Measurements from ENCODE around the gene RAF1. TPM values are rescaled to one million over a fixed set of nuclear protein-coding genes. Genes with fewer than 3 reads are reported as not detected.

RAF1 gene
- total RNA-seq, 4 donors from 2014 or later = 106 to 136 (median 121) TPM

DNA sequence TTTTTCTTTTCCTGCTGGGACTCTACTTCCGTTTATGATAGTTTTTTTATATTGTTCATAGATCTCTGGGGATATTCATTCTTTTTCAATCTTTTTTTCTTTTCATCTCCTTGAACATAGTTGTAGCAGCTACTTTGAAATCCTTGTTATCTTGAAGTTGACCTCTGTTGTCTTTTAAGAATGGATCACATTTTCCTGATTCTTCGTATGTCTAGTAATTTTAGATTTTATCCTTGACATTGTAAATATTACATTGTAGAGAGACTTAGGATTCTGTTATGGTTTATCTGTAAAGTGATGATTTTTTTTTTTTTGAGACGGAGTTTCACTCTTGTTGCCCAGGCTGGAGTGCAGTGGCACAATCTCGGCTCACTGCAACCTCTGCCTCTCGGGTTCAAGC, 86.5 kb downstream of the RAF1 start:
- Histone ChIP-seq H3K4me3 (no peak overlapping the region), H3K4me1 (peaks cover 0 to 12% (median 0%) of the 10 kb centered on the region in 4 donors), H3K36me3 (peaks cover 9 to 100% (median 41%) of the 10 kb centered on the region in 3 donors), H3K27me3 (no peaks in the 10 kb centered on the region), H3K9me3 (no peaks in the 10 kb centered on the region), H3K27ac (no peak overlapping the region)
- 84 to 89% methylated on average over 5 of the region's 5 CpGs for WGBS, 2 donors
- DNase-seq (ENCODE audit: low spot score in 2 of 2) = no peak
- no peak for TF ChIP-seq EP300 (IDR thresholded peaks at IDR 0.05)
- TF ChIP-seq, protein P1, sequence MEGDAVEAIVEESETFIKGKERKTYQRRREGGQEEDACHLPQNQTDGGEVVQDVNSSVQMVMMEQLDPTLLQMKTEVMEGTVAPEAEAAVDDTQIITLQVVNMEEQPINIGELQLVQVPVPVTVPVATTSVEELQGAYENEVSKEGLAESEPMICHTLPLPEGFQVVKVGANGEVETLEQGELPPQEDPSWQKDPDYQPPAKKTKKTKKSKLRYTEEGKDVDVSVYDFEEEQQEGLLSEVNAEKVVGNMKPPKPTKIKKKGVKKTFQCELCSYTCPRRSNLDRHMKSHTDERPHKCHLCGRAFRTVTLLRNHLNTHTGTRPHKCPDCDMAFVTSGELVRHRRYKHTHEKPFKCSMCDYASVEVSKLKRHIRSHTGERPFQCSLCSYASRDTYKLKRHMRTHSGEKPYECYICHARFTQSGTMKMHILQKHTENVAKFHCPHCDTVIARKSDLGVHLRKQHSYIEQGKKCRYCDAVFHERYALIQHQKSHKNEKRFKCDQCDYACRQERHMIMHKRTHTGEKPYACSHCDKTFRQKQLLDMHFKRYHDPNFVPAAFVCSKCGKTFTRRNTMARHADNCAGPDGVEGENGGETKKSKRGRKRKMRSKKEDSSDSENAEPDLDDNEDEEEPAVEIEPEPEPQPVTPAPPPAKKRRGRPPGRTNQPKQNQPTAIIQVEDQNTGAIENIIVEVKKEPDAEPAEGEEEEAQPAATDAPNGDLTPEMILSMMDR (IDR thresholded peaks at IDR 0.05) = no peak
- no peak for TF ChIP-seq POLR2A (IDR thresholded peaks at IDR 0.05)

DNA sequence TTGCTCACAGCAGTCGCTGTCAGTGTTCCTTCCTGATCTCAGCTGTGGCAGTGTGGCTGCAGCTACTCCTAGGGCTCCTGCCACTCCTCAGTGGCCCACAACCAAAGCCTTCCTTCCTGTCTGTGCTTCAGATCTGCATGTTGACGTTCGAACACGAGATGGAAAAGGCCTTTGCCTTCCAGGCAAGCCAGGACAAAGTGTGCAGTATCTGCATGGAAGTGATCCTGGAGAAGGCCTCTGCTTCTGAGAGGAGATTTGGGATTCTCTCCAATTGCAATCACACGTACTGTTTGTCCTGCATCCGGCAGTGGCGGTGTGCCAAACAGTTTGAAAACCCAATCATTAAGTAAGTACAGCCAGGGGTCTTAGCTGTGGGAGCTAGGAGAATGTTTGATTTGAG, 89.3 kb downstream of the RAF1 start:
- no peak for DNase-seq (ENCODE audit: low spot score in 2 of 2)
- no peaks in the 10 kb centered on the region for H3K9me3 ChIP-seq
- no peak overlapping the region for H3K4me3 ChIP-seq
- WGBS, 2 donors = 58 to 61% methylated on average over 7 of the region's 7 CpGs
- no peaks in the 10 kb centered on the region for H3K27me3 ChIP-seq
- H3K4me1 ChIP-seq = peaks cover 0 to 12% (median 0%) of the 10 kb centered on the region in 4 donors
- peak overlapping the region in 1 of 4 donors; percentile 13 for H3K27ac ChIP-seq
- no peak for TF ChIP-seq POLR2A (IDR thresholded peaks at IDR 0.05)
- TF ChIP-seq, protein P1 (IDR thresholded peaks at IDR 0.05) = no peak
- TF ChIP-seq EP300 (IDR thresholded peaks at IDR 0.05) = no peak
- H3K36me3 ChIP-seq = peaks cover 7 to 100% (median 44%) of the 10 kb centered on the region in 3 donors

DNA sequence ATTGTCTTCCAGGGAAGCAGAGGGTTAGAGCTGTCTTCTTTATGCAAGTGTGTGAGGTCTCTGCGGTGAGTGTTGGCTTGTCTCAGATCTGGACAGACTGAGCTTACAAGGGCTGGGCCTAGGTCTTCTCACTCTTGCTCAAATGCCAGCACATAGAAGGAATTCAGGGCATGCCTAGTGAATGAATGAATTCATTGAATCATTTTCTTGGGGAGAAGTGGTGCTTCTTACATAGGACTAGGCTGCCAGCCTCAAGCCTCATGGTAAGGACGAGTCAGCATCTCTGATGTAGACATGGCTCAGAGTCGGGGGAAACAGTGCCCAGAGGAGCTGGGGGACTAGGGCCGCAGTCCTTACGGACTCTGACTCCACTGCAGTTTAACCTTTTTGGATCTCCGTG, 89.8 kb downstream of the RAF1 start:
- DNase-seq (ENCODE audit: low spot score in 2 of 2) = no peak
- H3K36me3 ChIP-seq = peaks cover 7 to 100% (median 44%) of the 10 kb centered on the region in 3 donors
- WGBS, 2 donors = 77 to 84% methylated on average over 6 of the region's 6 CpGs
- peaks cover 0 to 12% (median 0%) of the 10 kb centered on the region in 4 donors for H3K4me1 ChIP-seq
- no peaks in the 10 kb centered on the region for H3K9me3 ChIP-seq
- no peak overlapping the region for H3K4me3 ChIP-seq
- H3K27me3 ChIP-seq = no peaks in the 10 kb centered on the region
- TF ChIP-seq, protein P1 (IDR thresholded peaks at IDR 0.05) = no peak
- TF ChIP-seq POLR2A (IDR thresholded peaks at IDR 0.05) (no peak), EP300 (IDR thresholded peaks at IDR 0.05) (no peak)
- peak overlapping the region in 1 of 4 donors; percentile 13 for H3K27ac ChIP-seq

DNA sequence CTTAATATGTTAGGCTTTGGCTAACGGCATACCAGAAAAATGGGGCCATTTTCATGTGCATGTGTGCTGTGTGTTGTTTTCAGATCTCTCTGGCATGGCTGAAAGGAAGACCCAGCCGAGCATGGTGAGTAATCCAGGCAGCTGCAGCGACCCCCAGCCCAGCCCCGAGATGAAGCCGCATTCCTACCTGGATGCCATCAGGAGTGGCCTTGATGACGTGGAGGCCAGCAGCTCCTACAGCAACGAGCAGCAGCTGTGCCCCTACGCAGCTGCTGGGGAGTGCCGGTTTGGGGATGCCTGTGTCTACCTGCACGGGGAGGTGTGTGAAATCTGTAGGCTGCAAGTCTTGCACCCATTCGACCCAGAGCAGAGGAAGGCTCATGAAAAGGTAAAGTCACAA, 91.9 kb downstream of the RAF1 start:
- Histone ChIP-seq H3K27ac (no peak overlapping the region), H3K9me3 (no peaks in the 10 kb centered on the region), H3K36me3 (peaks cover 5 to 93% (median 37%) of the 10 kb centered on the region in 3 donors), H3K27me3 (no peaks in the 10 kb centered on the region), H3K4me1 (peaks cover 0 to 12% (median 0%) of the 10 kb centered on the region in 4 donors), H3K4me3 (no peak overlapping the region)
- WGBS, 2 donors = 90 to 92% methylated on average over 11 of the region's 11 CpGs
- no peak for TF ChIP-seq POLR2A (IDR thresholded peaks at IDR 0.05)
- TF ChIP-seq, protein P1 (IDR thresholded peaks at IDR 0.05) = no peak
- TF ChIP-seq EP300 (IDR thresholded peaks at IDR 0.05) = no peak
- no peak for DNase-seq (ENCODE audit: low spot score in 2 of 2)

DNA sequence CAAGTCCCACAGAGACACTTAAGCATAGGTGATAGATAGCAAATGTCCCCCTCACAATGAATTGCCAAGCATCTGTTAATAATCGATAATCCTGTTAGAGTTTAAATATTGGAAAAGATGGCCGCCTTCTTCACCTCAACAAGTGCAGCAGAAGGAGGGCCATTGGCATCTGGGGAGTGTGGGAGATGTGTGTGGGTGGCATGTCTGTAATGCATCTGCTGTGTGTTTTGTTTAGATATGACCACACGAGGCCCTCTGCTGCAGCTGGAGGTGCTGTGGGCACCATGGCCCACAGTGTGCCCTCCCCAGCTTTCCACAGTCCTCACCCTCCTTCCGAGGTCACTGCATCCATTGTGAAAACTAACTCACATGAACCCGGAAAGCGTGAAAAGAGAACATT, 94.1 kb downstream of the RAF1 start:
- peaks cover 0 to 8% (median 0%) of the 10 kb centered on the region in 4 donors for H3K4me1 ChIP-seq
- H3K27ac ChIP-seq = no peak overlapping the region
- no peak for DNase-seq (ENCODE audit: low spot score in 2 of 2)
- peaks cover 5 to 88% (median 29%) of the 10 kb centered on the region in 3 donors for H3K36me3 ChIP-seq
- H3K27me3 ChIP-seq = no peaks in the 10 kb centered on the region
- peaks cover 0 to 14% (median 0%) of the 10 kb centered on the region in 4 donors for H3K9me3 ChIP-seq
- no peak overlapping the region for H3K4me3 ChIP-seq
- no peak for TF ChIP-seq EP300 (IDR thresholded peaks at IDR 0.05)
- no peak for TF ChIP-seq POLR2A (IDR thresholded peaks at IDR 0.05)
- TF ChIP-seq, protein P1 (IDR thresholded peaks at IDR 0.05) = no peak
- 80% methylated on average over 6 of the region's 6 CpGs for WGBS, 2 donors

Data from tibial nerve (tissue), 4 donors.